ENCODE measurements around the gene SENP1.

SENP1 gene

DNA sequence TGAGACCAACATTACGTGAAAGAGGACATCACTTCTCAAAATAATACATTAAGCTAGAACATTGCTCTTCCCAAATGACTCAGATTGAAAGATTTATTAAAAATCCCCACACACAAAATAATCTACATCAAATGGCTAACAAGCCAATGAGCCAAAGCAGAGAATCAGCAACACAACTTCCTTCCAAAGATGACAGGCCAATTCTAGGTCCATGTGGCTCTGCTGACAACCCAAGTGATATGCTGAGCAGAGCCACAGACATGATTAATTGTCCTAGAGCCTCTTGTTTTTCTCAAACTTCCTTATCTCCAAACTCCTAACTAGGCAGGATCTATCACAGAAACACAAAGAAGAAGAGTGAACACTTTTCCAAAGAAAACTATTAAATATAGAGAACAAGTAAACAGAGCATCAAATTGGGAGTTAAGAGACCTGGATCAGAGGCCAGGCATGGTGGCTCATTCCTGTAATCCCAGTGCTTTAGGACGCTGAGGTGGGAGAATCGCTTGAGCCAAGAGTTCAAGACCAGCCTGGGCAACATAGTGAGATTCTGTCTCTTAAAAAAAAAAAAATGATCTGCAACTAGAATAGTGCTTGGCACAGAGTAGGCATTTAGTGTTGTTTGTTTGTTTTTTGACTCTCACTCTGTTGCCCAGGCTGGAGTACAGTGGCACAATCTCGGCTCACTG, 38.5 kb downstream of the SENP1 start:
- no peak for DNase-seq (ENCODE audit: low read depth)

DNA sequence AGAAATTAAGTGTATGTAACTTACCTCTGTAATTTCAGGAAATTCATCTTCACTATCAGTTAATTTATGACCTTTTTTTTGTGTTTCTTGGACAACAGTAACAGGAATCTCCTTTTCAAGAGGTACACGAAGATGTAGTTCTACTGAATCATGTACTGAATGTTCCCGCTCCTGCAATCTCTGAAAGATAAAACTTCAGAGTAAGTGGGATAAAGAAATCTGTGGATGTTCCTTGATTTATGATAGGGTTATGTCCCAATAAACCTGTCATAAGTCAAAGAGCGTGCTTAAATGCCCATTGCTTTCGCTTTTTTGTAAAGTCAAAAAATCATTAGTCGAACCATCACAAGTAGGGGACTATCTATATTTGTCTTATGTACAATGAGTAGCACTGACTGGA, 40.8 kb downstream of the SENP1 start:
- no peak for DNase-seq (ENCODE audit: low read depth)

- no peak for DNase-seq (ENCODE audit: low read depth)
Observed at GRCh38 chr12:48063530-48063929, 42.3 kb downstream of the SENP1 start.

- no peak for DNase-seq (ENCODE audit: low read depth)
Observed at GRCh38 chr12:48061938-48062719, 43.8 kb downstream of the SENP1 start.

- no peak for DNase-seq (ENCODE audit: low read depth)
Observed at GRCh38 chr12:48060474-48060873, 45.4 kb downstream of the SENP1 start.

DNA sequence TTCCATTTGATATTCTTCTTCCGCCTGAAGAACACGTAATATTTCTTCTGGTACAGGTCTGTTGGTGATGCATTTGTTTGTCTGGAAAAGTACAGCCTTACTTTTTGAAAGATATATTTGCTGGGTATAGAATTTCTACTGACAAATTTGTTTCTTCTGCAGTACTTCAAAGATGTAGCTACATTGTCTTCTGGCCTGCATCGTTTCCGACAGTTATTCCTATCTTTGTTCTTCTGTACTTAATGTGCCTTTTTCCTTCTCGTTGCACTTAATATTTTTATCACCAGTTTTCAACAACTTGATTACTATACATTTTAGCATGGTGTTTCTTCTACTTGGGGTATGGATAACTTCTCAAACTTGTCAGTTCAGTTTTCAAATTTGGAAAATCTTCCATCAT, 47.1 kb downstream of the SENP1 start:
- DNase-seq (ENCODE audit: low read depth), result no peak

DNA sequence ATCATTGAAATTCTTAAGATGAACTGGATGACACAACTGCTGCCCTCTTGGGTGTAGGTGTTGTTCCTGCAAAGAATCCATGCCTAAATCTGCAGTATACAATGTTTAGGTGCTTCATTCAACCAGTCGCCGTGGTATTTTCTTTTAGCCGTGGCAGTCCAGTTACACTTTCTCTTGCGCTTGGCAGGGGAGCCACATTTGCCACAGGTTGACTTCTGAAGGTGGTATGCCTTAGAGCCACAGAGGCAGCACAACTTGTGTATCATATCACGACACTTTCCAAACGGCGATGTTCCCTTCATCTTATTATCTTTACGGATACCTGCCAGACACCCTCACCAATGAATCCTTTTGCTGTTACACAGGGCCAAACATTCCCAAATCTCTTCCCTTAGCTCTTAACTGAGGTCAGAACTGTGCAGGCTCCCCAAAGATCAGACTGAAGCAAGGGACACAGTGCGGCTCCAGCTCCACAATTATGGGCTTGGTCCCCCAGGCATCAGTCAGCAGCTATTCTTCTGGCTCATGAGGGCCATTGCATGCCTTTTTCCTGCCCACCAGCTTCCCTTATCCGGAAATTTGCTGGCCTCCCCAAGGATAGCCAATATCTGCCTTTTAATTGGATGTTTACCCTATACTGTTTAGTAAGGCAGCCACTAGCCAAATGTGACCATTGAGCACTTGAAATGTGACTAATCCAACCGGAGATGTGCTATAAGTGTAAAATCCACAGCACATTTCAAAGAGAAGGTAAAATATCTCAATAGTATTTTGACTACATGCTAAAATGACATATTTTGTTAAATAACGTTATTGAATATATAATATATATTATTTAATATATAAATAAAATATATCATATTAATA, 50.7 kb downstream of the SENP1 start:
- no peak for DNase-seq (ENCODE audit: low read depth)

DNA sequence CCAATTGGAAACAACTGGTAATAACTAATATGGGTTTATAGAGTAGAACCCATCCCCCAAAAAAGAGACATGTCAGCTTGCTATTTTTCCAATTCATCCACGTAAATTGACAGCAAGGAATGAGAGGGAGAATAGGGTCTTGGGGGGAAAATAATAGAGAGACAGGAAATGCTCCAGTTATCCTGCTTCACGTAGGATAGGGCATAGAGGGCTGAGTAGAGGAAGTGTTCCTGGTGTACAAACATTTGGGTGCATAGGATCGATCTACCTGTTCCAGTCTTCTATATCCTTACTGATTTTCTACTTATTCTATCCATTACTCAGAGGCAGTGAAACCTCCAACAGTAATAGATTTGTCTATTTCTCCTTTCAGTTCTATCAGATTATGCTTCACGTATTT, 52.0 kb downstream of the SENP1 start:
- DNase-seq (ENCODE audit: low read depth), result no peak

- no peak for DNase-seq (ENCODE audit: low read depth)
Observed at GRCh38 chr12:48053122-48053521, 52.8 kb downstream of the SENP1 start.

GRCh38 chr12:48051681-48052080, 54.2 kb downstream of the SENP1 start:
- no peak for DNase-seq (ENCODE audit: low read depth)

DNA sequence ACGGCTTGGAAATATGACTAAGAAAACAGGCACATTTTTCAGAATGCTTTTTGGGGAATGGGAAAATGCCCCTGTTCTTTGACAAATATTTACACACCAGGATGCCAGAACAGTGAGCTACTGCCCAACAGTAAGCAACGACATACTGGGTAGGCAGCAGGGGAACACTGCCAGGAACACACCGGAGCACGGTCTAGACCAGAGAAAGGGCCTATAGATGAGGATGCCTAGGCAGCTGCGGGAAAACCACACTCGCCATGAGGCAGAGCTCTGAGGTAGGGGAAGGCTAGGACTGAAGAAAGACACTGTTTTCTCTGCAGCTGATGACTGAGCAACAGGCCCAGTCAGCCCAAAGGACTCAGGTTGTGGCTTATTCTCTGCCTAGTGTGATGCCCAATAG, 55.7 kb downstream of the SENP1 start:
- no peak for DNase-seq (ENCODE audit: low read depth)

DNA sequence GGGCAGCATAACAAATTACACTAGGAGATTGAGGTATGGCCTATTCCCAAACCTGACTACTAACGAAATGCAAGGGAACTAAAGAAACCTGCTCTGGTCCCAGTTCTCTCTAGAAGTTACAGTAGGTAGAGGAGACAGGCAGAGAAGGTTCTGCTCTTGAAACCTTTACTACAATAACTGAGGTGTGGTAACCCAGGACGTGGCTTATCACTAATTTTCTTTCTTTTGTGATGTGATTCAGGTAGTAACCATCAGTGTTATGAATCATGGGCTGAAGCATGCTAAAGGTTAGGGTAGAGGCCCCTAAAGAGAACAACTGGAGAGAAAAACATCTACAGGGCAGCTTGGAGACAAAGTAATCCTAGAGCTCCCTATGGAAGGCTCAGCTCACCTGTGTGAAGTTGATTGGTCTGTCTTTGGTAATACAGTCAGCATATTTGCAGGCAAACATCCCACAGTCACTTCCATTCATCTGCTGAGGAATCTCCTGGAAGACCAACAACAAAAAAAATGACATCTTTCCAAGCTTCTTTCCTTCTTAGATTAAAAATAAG, 59.8 kb downstream of the SENP1 start:
- DNase-seq (ENCODE audit: low read depth), result no peak

- DNase-seq (ENCODE audit: low read depth), result no peak
Observed at GRCh38 chr12:48045061-48045846, 60.6 kb downstream of the SENP1 start.

DNA sequence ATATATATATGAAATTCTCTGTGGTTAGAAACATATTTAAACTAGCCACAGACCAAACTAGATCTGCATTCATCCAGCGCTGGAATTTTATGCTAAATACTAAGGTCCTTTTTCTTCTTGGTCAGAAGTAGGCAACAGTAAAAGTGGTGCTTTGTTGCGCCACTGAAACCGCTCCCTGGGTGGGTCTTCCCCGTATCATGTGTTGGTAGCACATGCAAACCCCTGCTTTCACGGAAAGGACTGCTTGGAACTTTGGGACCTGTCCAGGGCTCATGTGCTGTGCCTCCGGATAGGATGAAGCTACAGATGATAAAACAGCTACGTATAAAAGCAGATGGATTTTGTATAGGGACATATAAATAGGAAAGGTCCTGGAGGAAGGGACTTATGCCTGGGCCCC, 61.5 kb downstream of the SENP1 start:
- DNase-seq (ENCODE audit: low read depth), result no peak

GRCh38 chr12:48043771-48044170, 62.1 kb downstream of the SENP1 start:
- no peak for DNase-seq (ENCODE audit: low read depth)

DNA sequence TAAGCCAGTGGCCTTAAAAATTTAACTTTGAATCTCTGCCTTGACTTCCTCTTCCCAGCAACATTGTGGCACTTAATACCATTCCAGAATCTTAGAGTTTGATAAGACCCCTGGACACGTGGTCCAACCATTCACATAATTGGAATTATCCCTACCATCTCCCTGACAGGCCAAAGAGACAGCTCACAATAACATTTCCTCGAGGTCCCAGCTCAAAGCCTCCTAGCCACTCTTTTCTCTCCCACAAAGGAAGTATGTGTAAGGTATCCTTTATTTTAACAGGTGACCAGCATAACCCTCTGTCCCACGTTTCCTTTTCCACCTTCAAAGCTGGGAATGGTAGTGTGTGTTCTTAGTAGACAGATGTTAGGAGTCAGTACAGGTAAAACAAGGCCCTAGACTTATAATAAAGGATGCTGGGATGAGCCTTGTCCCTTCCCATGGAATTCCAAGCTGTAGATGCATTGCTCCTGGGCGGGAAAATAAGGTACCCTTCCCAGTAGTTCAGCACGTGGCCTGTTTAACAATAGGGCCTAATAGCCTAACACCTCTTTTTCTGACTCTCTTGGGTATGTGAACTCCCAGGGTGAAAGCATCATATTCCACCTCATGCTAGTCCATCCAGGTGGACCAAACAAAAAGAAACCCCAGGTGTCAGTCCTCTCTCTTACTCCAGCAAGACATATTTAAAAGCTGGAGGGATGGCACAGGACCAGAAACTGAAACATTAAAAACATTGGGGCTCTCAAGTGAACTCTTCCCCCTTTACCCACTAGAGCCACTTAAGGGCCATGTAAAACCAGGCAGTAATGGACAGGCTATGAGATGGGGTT, 64.1 kb downstream of the SENP1 start:
- no peak for DNase-seq (ENCODE audit: low read depth)

GRCh38 chr12:48040354-48040753, 65.5 kb downstream of the SENP1 start:
- DNase-seq (ENCODE audit: low read depth), result no peak

GRCh38 chr12:48039151-48039550, 66.7 kb downstream of the SENP1 start:
- DNase-seq (ENCODE audit: low read depth), result no peak

GRCh38 chr12:48038085-48038484, 67.8 kb downstream of the SENP1 start:
- no peak for DNase-seq (ENCODE audit: low read depth)

GRCh38 chr12:48037267-48037915, 68.5 kb downstream of the SENP1 start:
- DNase-seq (ENCODE audit: low read depth), result no peak
